Measurements from ENCODE around the gene OR14I1.

DNA sequence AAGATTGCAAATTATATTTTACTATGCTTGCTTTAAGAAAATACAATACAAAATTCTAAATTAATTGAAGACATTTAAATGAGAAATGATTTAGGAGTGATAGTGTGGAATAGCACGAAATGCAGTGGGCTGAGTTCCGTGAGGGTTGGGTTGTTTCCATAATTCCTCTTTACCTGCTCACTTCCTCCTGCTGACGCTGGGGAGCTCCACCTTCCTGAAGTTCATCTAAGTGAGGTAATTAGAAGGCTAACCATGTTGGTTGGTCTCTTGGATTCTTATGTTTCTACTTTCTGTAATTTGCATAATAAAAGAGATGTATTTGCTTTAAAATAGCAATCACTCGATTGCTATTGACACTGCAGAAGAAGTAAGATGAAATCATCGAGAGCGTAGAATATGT, 4.7 kb downstream of the OR14I1 start:
- TF ChIP-seq POLR2AphosphoS5 (IDR thresholded peaks at IDR 0.05; ENCODE audit: insufficient read depth in 1 of 2, low read depth in 1 of 2) (no peak), CTCF (IDR thresholded peaks at IDR 0.05) (no peak), POLR2A (IDR thresholded peaks at IDR 0.05) (no peak)
